K562 (cell line): Measurements from ENCODE around the gene MANEAL. TPM values are rescaled to one million over a fixed set of nuclear protein-coding genes. Genes with fewer than 3 reads are reported as not detected.

Experiments used
- ARNT ChIP-seq, 2 experiments: fragments of 450-650 bp; IDR thresholded peaks; 2 replicates each; pipeline ENCODE4 v1.6.1; 2016; ENCODE audit warnings: mild to moderate bottlenecking in 1 of 2
- HIVEP1 ChIP-seq: fragments of 250-450 bp; sonication (Bioruptor Pico); IDR thresholded peaks from 2 replicates; pipeline ENCODE4 v1.4.0; 2020; ENCODE audit warnings: mild to moderate bottlenecking
- HNRNPL ChIP-seq: fragments of 200-400 bp; formaldehyde crosslinking; IDR thresholded peaks from 2 replicates; pipeline ENCODE4 v1.6.1; 2017; ENCODE audit warnings: low read depth, mild to moderate bottlenecking, low read length
- LCOR ChIP-seq: sonication (generic); formaldehyde crosslinking; IDR thresholded peaks from 2 replicates; pipeline ENCODE4 v1.8.0; 2022; ENCODE audit warnings: mild to moderate bottlenecking, missing genetic modification reagents
- NEUROD1 ChIP-seq: fragments of 150-350 bp; IDR thresholded peaks from 2 replicates; pipeline ENCODE4 v1.6.1; 2014; ENCODE audit warnings: borderline replicate concordance, low read length, low read depth; ENCODE audit not compliant: partially characterized antibody
- NONO ChIP-seq, 2 experiments: fragments of 200-400 bp in 1 of 2; fragments of 450-650 bp in 1 of 2; formaldehyde crosslinking in 1 of 2; IDR thresholded peaks; 2 replicates each; pipeline ENCODE4 v1.6.1; 2017; ENCODE audit warnings: low read depth in 2 of 2, mild to moderate bottlenecking in 2 of 2, moderate library complexity in 2 of 2, low read length in 1 of 2
- SMAD3 ChIP-seq: fragments of 450-650 bp; formaldehyde crosslinking; conservative IDR thresholded peaks from 2 replicates; pipeline ENCODE4 v1.4.0; 2020; ENCODE audit warnings: mild to moderate bottlenecking
- TARDBP ChIP-seq: fragments of 450-650 bp; IDR thresholded peaks from 2 replicates; pipeline ENCODE4 v1.6.1; 2016
- TEAD1 ChIP-seq, 2 experiments: fragments of 450-650 bp in 1 of 2; sonication (generic) in 1 of 2; formaldehyde crosslinking; IDR thresholded peaks; 2 replicates each; pipeline versions ENCODE4 v1.4.0 to v1.8.0; 2020 to 2022; ENCODE audit warnings: mild to moderate bottlenecking in 2 of 2, missing genetic modification reagents in 1 of 2
- ZFP36 ChIP-seq: fragments of 150-350 bp; IDR thresholded peaks from 2 replicates; pipeline ENCODE4 v1.6.1; 2018; ENCODE audit warnings: low read length, low read depth; ENCODE audit not compliant: partially characterized antibody
- ZNF695 ChIP-seq: fragments of 450-650 bp; formaldehyde crosslinking; IDR thresholded peaks from 2 replicates; pipeline ENCODE4 v1.4.0; 2020; ENCODE audit warnings: mild to moderate bottlenecking, moderate library complexity
- ZNF785 ChIP-seq: fragments of 250-450 bp; sonication (Bioruptor Pico); IDR thresholded peaks from 2 replicates; pipeline ENCODE4 v1.4.0; 2020; ENCODE audit warnings: mild to moderate bottlenecking
- ZNF79 ChIP-seq: fragments of 250-450 bp; sonication (Bioruptor Pico); IDR thresholded peaks from 2 replicates; pipeline ENCODE4 v1.4.0; 2020; ENCODE audit warnings: low read depth, mild to moderate bottlenecking, moderate library complexity
- polyA plus RNA-seq, 8 experiments: library from polyadenylated mRNA; depleted of rRNA in 4 of 8; stranded (reverse) in 5 of 8; unstranded in 3 of 8; fragments of >200 nt; fragmentation: Nextera tagmentation in 2 of 8; fragmentation: Illumina TruSeq in 1 of 8; extraction: Ambion mirVana in 2 of 8; extraction: Trizol in 1 of 8; gene quantifications; 2 replicates each; pipeline versions ENCODE4 v1.2.1 to v1.2.3, GENCODE V29; 2011 to 2014; ENCODE audit warnings: inconsistent platforms in 1 of 8, missing spikeins in 1 of 8
- total RNA-seq, 7 experiments: library from RNA; depleted of rRNA in 6 of 7; stranded (reverse); fragments of >200 nt in 6 of 7; fragmentation: Illumina TruSeq in 2 of 7; extraction: Trizol in 2 of 7; gene quantifications; 2 replicates each; pipeline versions ENCODE4 v1.2.1 to v1.2.3, GENCODE V29; 2011 to 2021; ENCODE audit warnings: low replicate concordance in 1 of 7
- TF ChIP-seq, protein P1 (sequence below), 3 experiments: fragments of 200-800 bp in 1 of 3; sonication (Bioruptor generic) in 1 of 3; sonication (generic) in 1 of 3; formaldehyde crosslinking in 1 of 3; IDR thresholded peaks; 2 replicates each; pipeline versions ENCODE4 v1.6.1 to v1.8.0; 2016 to 2022; ENCODE audit warnings: mild to moderate bottlenecking in 2 of 3, missing compliant biosample characterization in 2 of 3, missing genetic modification characterization in 2 of 3, missing genetic modification reagents in 1 of 3
- TF ChIP-seq, protein P2 (sequence below): sonication (generic); formaldehyde crosslinking; IDR thresholded peaks from 2 replicates; pipeline ENCODE4 v1.8.0; 2023; ENCODE audit warnings: missing genetic modification reagents, mild to moderate bottlenecking, borderline replicate concordance
- TF ChIP-seq, protein P3 (sequence below): sonication (generic); formaldehyde crosslinking; IDR thresholded peaks from 2 replicates; pipeline ENCODE4 v1.8.1; 2023; ENCODE audit warnings: mild to moderate bottlenecking, missing genetic modification reagents
- TF ChIP-seq, protein P4 (sequence below), 2 experiments: fragments of 450-650 bp in 1 of 2; sonication (generic) in 1 of 2; formaldehyde crosslinking in 1 of 2; IDR thresholded peaks in 1 of 2; conservative IDR thresholded peaks in 1 of 2; 2 replicates each; pipeline versions ENCODE4 v1.6.1 to v1.8.1; 2016 to 2023; ENCODE audit warnings: mild to moderate bottlenecking in 2 of 2, moderate library complexity in 2 of 2, inconsistent platforms in 1 of 2, missing genetic modification reagents in 1 of 2

Gene MANEAL
- total and polyA plus RNA-seq, 9 of the 15 experiments (the other 6 are each of a cell fraction or from before 2014, with no cell fraction given), result 0.37 to 3.2 (median 1.2) TPM

DNA sequence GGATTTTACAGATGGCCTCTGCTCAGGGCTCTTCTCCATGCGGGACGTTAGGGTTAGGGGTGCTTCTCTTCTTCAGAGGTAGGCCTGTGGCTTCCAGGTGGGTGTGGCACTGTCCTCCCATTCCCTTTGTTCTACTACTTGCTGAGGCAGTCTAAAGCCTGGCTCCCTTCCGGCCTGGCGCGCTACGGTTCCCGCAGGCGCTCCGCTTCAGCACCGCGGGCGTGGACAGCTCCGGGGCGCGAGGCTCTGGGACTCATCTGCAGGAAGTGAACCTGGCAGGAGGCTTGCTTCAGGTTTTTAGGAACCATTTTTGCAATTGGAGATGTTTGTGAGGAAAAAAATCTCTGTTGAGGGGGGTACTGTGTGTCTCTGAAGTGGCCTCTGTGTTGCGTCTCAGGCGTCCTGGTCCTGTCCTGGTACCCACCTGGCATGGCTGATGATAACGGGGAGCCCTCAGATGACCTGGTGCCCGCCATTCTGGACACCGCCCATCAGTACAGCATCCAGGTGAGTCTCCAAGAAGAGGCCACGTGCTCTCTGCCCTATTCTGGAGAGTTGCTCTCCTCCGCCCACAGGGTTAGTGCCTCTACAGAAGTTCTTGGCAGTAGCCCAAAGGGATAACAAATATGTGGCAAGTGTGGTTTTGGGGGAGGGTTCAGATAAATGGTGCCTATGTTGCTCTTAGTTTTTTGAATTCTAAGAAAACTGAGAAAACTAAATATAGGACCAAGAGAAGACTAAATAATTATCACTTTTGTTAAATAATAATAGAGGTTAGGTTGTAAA is 1.9 kb downstream of the MANEAL start (continued):
- TF ChIP-seq, protein P1, sequence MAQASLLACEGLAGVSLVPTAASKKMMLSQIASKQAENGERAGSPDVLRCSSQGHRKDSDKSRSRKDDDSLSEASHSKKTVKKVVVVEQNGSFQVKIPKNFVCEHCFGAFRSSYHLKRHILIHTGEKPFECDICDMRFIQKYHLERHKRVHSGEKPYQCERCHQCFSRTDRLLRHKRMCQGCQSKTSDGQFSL (CRISPR knock-in tag; IDR thresholded peaks at IDR 0.05), result no peak
- TF ChIP-seq, protein P1 (tag; IDR thresholded peaks at IDR 0.05), result no peak
- no peak for TF ChIP-seq ZNF695 (CRISPR knock-in tag)
- no peak for TF ChIP-seq NONO (IDR thresholded peaks at IDR 0.05; ENCODE audit: low read depth in 2 of 2, low read length in 1 of 2)
- TF ChIP-seq ZFP36, result no peak
- TF ChIP-seq, protein P2, sequence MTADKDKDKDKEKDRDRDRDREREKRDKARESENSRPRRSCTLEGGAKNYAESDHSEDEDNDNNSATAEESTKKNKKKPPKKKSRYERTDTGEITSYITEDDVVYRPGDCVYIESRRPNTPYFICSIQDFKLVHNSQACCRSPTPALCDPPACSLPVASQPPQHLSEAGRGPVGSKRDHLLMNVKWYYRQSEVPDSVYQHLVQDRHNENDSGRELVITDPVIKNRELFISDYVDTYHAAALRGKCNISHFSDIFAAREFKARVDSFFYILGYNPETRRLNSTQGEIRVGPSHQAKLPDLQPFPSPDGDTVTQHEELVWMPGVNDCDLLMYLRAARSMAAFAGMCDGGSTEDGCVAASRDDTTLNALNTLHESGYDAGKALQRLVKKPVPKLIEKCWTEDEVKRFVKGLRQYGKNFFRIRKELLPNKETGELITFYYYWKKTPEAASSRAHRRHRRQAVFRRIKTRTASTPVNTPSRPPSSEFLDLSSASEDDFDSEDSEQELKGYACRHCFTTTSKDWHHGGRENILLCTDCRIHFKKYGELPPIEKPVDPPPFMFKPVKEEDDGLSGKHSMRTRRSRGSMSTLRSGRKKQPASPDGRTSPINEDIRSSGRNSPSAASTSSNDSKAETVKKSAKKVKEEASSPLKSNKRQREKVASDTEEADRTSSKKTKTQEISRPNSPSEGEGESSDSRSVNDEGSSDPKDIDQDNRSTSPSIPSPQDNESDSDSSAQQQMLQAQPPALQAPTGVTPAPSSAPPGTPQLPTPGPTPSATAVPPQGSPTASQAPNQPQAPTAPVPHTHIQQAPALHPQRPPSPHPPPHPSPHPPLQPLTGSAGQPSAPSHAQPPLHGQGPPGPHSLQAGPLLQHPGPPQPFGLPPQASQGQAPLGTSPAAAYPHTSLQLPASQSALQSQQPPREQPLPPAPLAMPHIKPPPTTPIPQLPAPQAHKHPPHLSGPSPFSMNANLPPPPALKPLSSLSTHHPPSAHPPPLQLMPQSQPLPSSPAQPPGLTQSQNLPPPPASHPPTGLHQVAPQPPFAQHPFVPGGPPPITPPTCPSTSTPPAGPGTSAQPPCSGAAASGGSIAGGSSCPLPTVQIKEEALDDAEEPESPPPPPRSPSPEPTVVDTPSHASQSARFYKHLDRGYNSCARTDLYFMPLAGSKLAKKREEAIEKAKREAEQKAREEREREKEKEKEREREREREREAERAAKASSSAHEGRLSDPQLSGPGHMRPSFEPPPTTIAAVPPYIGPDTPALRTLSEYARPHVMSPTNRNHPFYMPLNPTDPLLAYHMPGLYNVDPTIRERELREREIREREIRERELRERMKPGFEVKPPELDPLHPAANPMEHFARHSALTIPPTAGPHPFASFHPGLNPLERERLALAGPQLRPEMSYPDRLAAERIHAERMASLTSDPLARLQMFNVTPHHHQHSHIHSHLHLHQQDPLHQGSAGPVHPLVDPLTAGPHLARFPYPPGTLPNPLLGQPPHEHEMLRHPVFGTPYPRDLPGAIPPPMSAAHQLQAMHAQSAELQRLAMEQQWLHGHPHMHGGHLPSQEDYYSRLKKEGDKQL (CRISPR knock-in tag), result no peak
- TF ChIP-seq HIVEP1 (CRISPR knock-in tag), result no peak
- no peak for TF ChIP-seq ARNT (IDR thresholded peaks at IDR 0.05)
- TF ChIP-seq, protein P3, sequence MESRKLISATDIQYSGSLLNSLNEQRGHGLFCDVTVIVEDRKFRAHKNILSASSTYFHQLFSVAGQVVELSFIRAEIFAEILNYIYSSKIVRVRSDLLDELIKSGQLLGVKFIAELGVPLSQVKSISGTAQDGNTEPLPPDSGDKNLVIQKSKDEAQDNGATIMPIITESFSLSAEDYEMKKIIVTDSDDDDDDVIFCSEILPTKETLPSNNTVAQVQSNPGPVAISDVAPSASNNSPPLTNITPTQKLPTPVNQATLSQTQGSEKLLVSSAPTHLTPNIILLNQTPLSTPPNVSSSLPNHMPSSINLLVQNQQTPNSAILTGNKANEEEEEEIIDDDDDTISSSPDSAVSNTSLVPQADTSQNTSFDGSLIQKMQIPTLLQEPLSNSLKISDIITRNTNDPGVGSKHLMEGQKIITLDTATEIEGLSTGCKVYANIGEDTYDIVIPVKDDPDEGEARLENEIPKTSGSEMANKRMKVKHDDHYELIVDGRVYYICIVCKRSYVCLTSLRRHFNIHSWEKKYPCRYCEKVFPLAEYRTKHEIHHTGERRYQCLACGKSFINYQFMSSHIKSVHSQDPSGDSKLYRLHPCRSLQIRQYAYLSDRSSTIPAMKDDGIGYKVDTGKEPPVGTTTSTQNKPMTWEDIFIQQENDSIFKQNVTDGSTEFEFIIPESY, result peak; percentile 84
- peak; percentile 40 to 77; a peak in 3 of 4 replicates for TF ChIP-seq TEAD1 (CRISPR knock-in tag; IDR thresholded peaks at IDR 0.05)
- TF ChIP-seq SMAD3, result no peak
- no peak for TF ChIP-seq NEUROD1
- no peak for TF ChIP-seq TARDBP
- TF ChIP-seq LCOR (CRISPR knock-in tag), result peak; percentile 92
- TF ChIP-seq, protein P4, sequence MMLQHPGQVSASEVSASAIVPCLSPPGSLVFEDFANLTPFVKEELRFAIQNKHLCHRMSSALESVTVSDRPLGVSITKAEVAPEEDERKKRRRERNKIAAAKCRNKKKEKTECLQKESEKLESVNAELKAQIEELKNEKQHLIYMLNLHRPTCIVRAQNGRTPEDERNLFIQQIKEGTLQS (IDR thresholded peaks at IDR 0.05), result no peak
- TF ChIP-seq, protein P4 (CRISPR knock-in tag; conservative IDR thresholded peaks at IDR 0.05), result no peak; the same call in 1 of the 2 replicates
- TF ChIP-seq ZNF79 (CRISPR knock-in tag), result no peak
- TF ChIP-seq ZNF785 (CRISPR knock-in tag), result no peak
- TF ChIP-seq HNRNPL, result no peak
